CD14-positive monocyte (primary cell): ENCODE results near the gene COX7A2. TPM values are rescaled to one million over a fixed set of nuclear protein-coding genes. Genes with fewer than 3 reads are reported as not detected.

ENCODE experiments used
- DNase-seq, 3 donors: peaks; one replicate each; pipeline ENCODE4 v3.0.0-alpha.2; 2011 to 2022
- H2AFZ ChIP-seq: 2 replicates; pipeline ENCODE4 v1.6.0; 2012; ENCODE audit warnings: mild to moderate bottlenecking, low read depth, low read length, inconsistent platforms; ENCODE audit not compliant: insufficient read depth, poor library complexity, severe bottlenecking
- H3K27ac ChIP-seq, 2 donors: 1 replicate in 1 of 2; 2 replicates in 1 of 2; pipeline ENCODE4 v1.5.1; 2012 to 2013; ENCODE audit warnings: low read length in 2 of 2, control low read depth in 1 of 2, inconsistent platforms in 1 of 2, low read depth in 1 of 2, mild to moderate bottlenecking in 1 of 2
- H3K27me3 ChIP-seq, 2 donors: one replicate each; pipeline versions ENCODE4 v1.6.0 to v1.6.1; 2011 to 2013; ENCODE audit warnings: low read length in 2 of 2; ENCODE audit not compliant: control insufficient read depth in 2 of 2, insufficient read depth in 2 of 2
- H3K36me3 ChIP-seq, 2 donors: replicated peaks in 1 of 2; 1 replicate in 1 of 2; 2 replicates in 1 of 2; pipeline versions ENCODE4 v1.5.1 to v1.6.1; 2012 to 2013; ENCODE audit warnings: low read length in 2 of 2, control low read depth in 1 of 2, inconsistent platforms in 1 of 2, mild to moderate bottlenecking in 1 of 2; ENCODE audit not compliant: insufficient read depth in 2 of 2, control insufficient read depth in 1 of 2
- H3K4me1 ChIP-seq, 2 donors: 1 replicate in 1 of 2; 2 replicates in 1 of 2; pipeline versions ENCODE4 v1.5.1 to v1.6.1; 2012 to 2013; ENCODE audit warnings: low read length in 2 of 2, control low read depth in 1 of 2, inconsistent platforms in 1 of 2, mild to moderate bottlenecking in 1 of 2, moderate library complexity in 1 of 2; ENCODE audit not compliant: insufficient read depth in 2 of 2, control insufficient read depth in 1 of 2
- H3K4me2 ChIP-seq: replicated peaks from 2 replicates; pipeline ENCODE3; 2012; ENCODE audit warnings: low read length, moderate library complexity, mild to moderate bottlenecking; ENCODE audit not compliant: poor library complexity, severe bottlenecking; ENCODE audit errors: extremely low read depth
- H3K4me3 ChIP-seq, 3 experiments: fragments of 200-600 bp in 1 of 3; sonication (generic) in 1 of 3; replicated peaks in 1 of 3; 1 replicate in 2 of 3; 2 replicates in 1 of 3; pipeline ENCODE4 v1.5.1; 2011 to 2013; ENCODE audit warnings: low read length in 3 of 3, mild to moderate bottlenecking in 3 of 3, control low read depth in 2 of 3, low read depth in 2 of 3, inconsistent platforms in 1 of 3, moderate library complexity in 1 of 3
- H3K79me2 ChIP-seq: 2 replicates; pipeline ENCODE4 v1.6.0; 2012; ENCODE audit warnings: mild to moderate bottlenecking, control low read depth, inconsistent platforms, low read length, moderate library complexity; ENCODE audit not compliant: insufficient read depth
- H3K9ac ChIP-seq: 2 replicates; pipeline ENCODE4 v1.6.0; 2017; ENCODE audit warnings: low read length, mild to moderate bottlenecking; ENCODE audit not compliant: insufficient read depth, poor library complexity, severe bottlenecking
- H3K9me3 ChIP-seq, 2 donors: replicated peaks in 1 of 2; 1 replicate in 1 of 2; 2 replicates in 1 of 2; pipeline versions ENCODE4 v1.5.1 to v1.6.1; 2012 to 2013; ENCODE audit warnings: low read length in 2 of 2, control low read depth in 1 of 2; ENCODE audit not compliant: control insufficient read depth in 1 of 2, insufficient read depth in 1 of 2
- H4K20me1 ChIP-seq: 2 replicates; pipeline ENCODE4 v1.6.0; 2012; ENCODE audit warnings: mild to moderate bottlenecking, low read length, control low read depth, moderate library complexity; ENCODE audit not compliant: insufficient read depth
- H3K27ac Mint-ChIP-seq, 7 donors: one replicate each; pipeline ENCODE4 v1.8.0; 2020; ENCODE audit warnings: mild to moderate bottlenecking in 7 of 7, mixed read lengths in 7 of 7, moderate library complexity in 6 of 7, inconsistent platforms in 2 of 7
- H3K27me3 Mint-ChIP-seq, 3 donors: one replicate each; pipeline ENCODE4 v1.8.0; 2021 to 2022; ENCODE audit warnings: low read depth in 3 of 3, mild to moderate bottlenecking in 3 of 3, mixed read lengths in 3 of 3, moderate library complexity in 3 of 3, inconsistent platforms in 1 of 3
- H3K36me3 Mint-ChIP-seq, 2 donors: one replicate each; pipeline ENCODE4 v1.8.0; 2020; ENCODE audit warnings: mixed read lengths in 2 of 2, inconsistent platforms in 1 of 2, mild to moderate bottlenecking in 1 of 2
- H3K4me1 Mint-ChIP-seq: one replicate; pipeline ENCODE4 v1.8.0; 2020; ENCODE audit warnings: mild to moderate bottlenecking, mixed read lengths
- H3K4me3 Mint-ChIP-seq, 2 donors: one replicate each; pipeline ENCODE4 v1.8.0; 2020; ENCODE audit warnings: mild to moderate bottlenecking in 2 of 2, mixed read lengths in 2 of 2, moderate library complexity in 1 of 2
- H3K9me3 Mint-ChIP-seq, 7 donors: one replicate each; pipeline ENCODE4 v1.8.0; 2020 to 2022; ENCODE audit warnings: mixed read lengths in 7 of 7, mild to moderate bottlenecking in 6 of 7, moderate library complexity in 6 of 7, inconsistent platforms in 2 of 7
- WGBS: methylation state at CpG from one replicate; pipeline ENCODE4 v1.1.5; 2013; ENCODE audit warnings: missing lambda C conversion rate; ENCODE audit not compliant: insufficient coverage; 5-methylcytosine and 5-hydroxymethylcytosine counted together
- intact Hi-C, 2 donors: fragments of 100-400 bp; cut with micrococcal nuclease; formaldehyde crosslinking; loops; one replicate each; pipeline versions ENCODE4 v1.15.0 to v1.15.1; 2023
- polyA plus RNA-seq, 3 donors: library from polyadenylated mRNA; depleted of rRNA in 1 of 3; unstranded in 2 of 3; stranded (reverse) in 1 of 3; fragments of 300-500 nt in 2 of 3; fragments of >200 nt in 1 of 3; fragmentation: Illumina TruSeq in 2 of 3; gene quantifications; 1 replicate in 2 of 3; 2 replicates in 1 of 3; pipeline ENCODE4 v1.2.3, GENCODE V29; 2012 to 2021
- TF ChIP-seq, protein P1 (sequence below): fragments of 200-600 bp; IDR thresholded peaks from one replicate; pipeline ENCODE4 v1.8.0; 2022; ENCODE audit warnings: antibody characterized with exemption, mild to moderate bottlenecking

Gene COX7A2
- polyA plus RNA-seq, 3 donors = 175 to 846 (median 798) TPM

- Mint-ChIP-seq H3K4me1 (peaks cover 53% of the 10 kb centered on the region), H3K36me3 (peaks cover 2 to 6% of the 10 kb centered on the region in 2 donors), H3K4me3 (peak overlapping the region; percentile 37 to 51), H3K27ac (peak overlapping the region in 1 of 7 donors; percentile 57), H3K27me3 (no peaks in the 10 kb centered on the region), H3K9me3 (no peaks in the 10 kb centered on the region)
- Histone ChIP-seq H3K4me3 (peak overlapping the region in 1 of 3 experiments; percentile 27), H3K9ac (no peak overlapping the region), H3K27ac (peak overlapping the region in 1 of 2 donors; percentile 51), H4K20me1 (peaks cover 46% of the 10 kb centered on the region), H3K4me2 (peak overlapping the region; percentile 19), H3K79me2 (peaks cover 93% of the 10 kb centered on the region), H3K36me3 (no peaks in the 10 kb centered on the region), H3K4me1 (peaks cover 29 to 58% of the 10 kb centered on the region in 2 donors), H3K27me3 (no peaks in the 10 kb centered on the region), H2AFZ (no peak overlapping the region), H3K9me3 (no peaks in the 10 kb centered on the region)
- peak in 1 of 3 donors; percentile 42 for DNase-seq
- intact Hi-C loops = loop anchor here (5.0 to 10.0 kb wide), 3 partner anchors 34 to 323 kb away; partner anchors contain the start of gene SENP6 (in 2 of the 2)
- TF ChIP-seq, protein P1, sequence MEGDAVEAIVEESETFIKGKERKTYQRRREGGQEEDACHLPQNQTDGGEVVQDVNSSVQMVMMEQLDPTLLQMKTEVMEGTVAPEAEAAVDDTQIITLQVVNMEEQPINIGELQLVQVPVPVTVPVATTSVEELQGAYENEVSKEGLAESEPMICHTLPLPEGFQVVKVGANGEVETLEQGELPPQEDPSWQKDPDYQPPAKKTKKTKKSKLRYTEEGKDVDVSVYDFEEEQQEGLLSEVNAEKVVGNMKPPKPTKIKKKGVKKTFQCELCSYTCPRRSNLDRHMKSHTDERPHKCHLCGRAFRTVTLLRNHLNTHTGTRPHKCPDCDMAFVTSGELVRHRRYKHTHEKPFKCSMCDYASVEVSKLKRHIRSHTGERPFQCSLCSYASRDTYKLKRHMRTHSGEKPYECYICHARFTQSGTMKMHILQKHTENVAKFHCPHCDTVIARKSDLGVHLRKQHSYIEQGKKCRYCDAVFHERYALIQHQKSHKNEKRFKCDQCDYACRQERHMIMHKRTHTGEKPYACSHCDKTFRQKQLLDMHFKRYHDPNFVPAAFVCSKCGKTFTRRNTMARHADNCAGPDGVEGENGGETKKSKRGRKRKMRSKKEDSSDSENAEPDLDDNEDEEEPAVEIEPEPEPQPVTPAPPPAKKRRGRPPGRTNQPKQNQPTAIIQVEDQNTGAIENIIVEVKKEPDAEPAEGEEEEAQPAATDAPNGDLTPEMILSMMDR = no peak
Measured at GRCh38 chr6:75281653-75282052, 38.1 kb upstream of the COX7A2 start.

DNA sequence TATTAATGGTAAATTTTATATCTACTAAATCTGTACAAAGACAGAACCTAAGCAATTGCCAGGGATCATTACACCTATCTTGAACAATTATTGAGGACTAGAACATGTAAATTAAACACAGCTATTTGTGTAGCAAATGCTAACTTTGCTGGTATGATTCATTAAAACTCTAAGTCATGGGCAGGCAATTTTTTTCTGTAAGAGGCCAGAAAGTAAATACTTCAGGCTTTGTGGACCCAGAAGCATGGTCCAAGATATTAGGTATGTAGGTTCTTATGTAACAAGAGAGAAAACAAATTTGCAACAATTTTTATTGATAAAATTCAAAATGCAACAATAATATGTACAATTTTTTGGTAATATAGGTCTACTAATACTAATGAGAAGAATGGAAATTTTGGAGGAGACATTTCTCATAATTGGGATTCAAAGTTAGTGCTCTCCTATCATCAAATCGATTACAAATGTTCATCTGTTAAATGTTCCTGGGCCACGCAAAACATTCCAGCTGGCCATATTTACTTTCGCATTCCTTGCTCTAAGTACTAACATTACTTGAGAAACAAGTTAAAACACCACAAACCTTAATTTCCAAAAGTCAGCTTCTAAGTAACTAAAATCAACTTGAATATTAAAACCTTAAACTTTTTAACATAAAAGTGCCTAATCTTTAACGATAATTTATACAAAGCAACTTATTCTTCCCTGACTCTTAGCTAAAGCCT is 36.7 kb upstream of the COX7A2 start:
- H3K9ac ChIP-seq = no peak overlapping the region
- 100% methylated on average over 1 of the region's 4 CpGs for WGBS
- H3K4me3 Mint-ChIP-seq = no peak overlapping the region

More for the DNA sequence above, 36.7 kb upstream of the COX7A2 start:
- no peak overlapping the region for H2AFZ ChIP-seq
- no peak overlapping the region for H3K4me2 ChIP-seq
- peaks cover 0 to 9% of the 10 kb centered on the region in 2 donors for H3K36me3 ChIP-seq
- Mint-ChIP-seq H3K9me3 (no peaks in the 10 kb centered on the region), H3K36me3 (peaks cover 4 to 6% of the 10 kb centered on the region in 2 donors), H3K4me1 (peaks cover 57% of the 10 kb centered on the region), H3K27ac (peak overlapping the region in 1 of 7 donors; percentile 40), H3K27me3 (no peaks in the 10 kb centered on the region)
- intact Hi-C loops = loop anchor here (5.0 to 10.0 kb wide), 3 partner anchors 33 to 325 kb away; partner anchors contain the start of gene SENP6 (in 2 of the 2)
- no peaks in the 10 kb centered on the region for H3K9me3 ChIP-seq
- peaks cover 94% of the 10 kb centered on the region for H3K79me2 ChIP-seq
- DNase-seq = no peak
- H4K20me1 ChIP-seq = peaks cover 59% of the 10 kb centered on the region
- H3K27ac ChIP-seq = no peak overlapping the region
- TF ChIP-seq, protein P1 = no peak
- no peaks in the 10 kb centered on the region for H3K27me3 ChIP-seq
- no peak overlapping the region for H3K4me3 ChIP-seq
- peaks cover 32 to 55% of the 10 kb centered on the region in 2 donors for H3K4me1 ChIP-seq
